GM12878 (cell line): ENCODE data around the gene SCAANT1. TPM values are rescaled to one million over a fixed set of nuclear protein-coding genes. Genes with fewer than 3 reads are reported as not detected.

Experiments
- ASH2L ChIP-seq: fragments of 300-600, 200-600 bp; sonication (generic); IDR thresholded peaks from 2 replicates; pipeline ENCODE4 v1.6.1; 2017; ENCODE audit warnings: low read depth, mild to moderate bottlenecking, borderline replicate concordance
- BHLHE40 ChIP-seq, 2 experiments: fragments of 450-650 bp in 1 of 2; IDR thresholded peaks; 2 replicates each; pipeline ENCODE4 v1.6.1; 2011 to 2017; ENCODE audit warnings: low read depth in 2 of 2, borderline replicate concordance in 1 of 2, improper control_type of control experiment in 1 of 2, low read length in 1 of 2, mild to moderate bottlenecking in 1 of 2
- CBX3 ChIP-seq: fragments of 200-600 bp; sonication (generic); IDR thresholded peaks from 2 replicates; pipeline ENCODE4 v1.6.1; 2016; ENCODE audit warnings: low read depth, borderline replicate concordance
- CHD2 ChIP-seq: IDR thresholded peaks from 2 replicates; pipeline ENCODE4 v1.6.1; 2011; ENCODE audit warnings: low read depth, low read length, improper control_type of control experiment, borderline replicate concordance
- E2F4 ChIP-seq: IDR thresholded peaks from 2 replicates; pipeline ENCODE4 v1.6.1; 2012; ENCODE audit warnings: low read depth, low read length, improper control_type of control experiment
- FOXM1 ChIP-seq: IDR thresholded peaks from 2 replicates; pipeline ENCODE4 v1.6.1; 2012; ENCODE audit warnings: low read depth, mild to moderate bottlenecking, inconsistent platforms, low read length, moderate library complexity
- GABPA ChIP-seq: IDR thresholded peaks from 2 replicates; pipeline ENCODE4 v1.6.1; 2014; ENCODE audit warnings: antibody characterized with exemption, low read depth, mild to moderate bottlenecking, inconsistent platforms
- IRF5 ChIP-seq: fragments of 450-650 bp; IDR thresholded peaks from 2 replicates; pipeline ENCODE4 v1.6.1; 2017; ENCODE audit warnings: borderline replicate concordance
- RB1 ChIP-seq: fragments of 450-650 bp; formaldehyde crosslinking; IDR thresholded peaks from 2 replicates; pipeline ENCODE4 v1.6.1; 2017; ENCODE audit warnings: mild to moderate bottlenecking, borderline replicate concordance
- RCOR1 ChIP-seq: conservative IDR thresholded peaks from 2 replicates; pipeline ENCODE4 v1.6.1; 2012; ENCODE audit warnings: low read depth, low read length, improper control_type of control experiment
- SIN3A ChIP-seq: IDR thresholded peaks from 2 replicates; pipeline ENCODE4 v1.6.1; 2012; ENCODE audit warnings: low read depth, low read length, improper control_type of control experiment
- SIX5 ChIP-seq: IDR thresholded peaks from 2 replicates; pipeline ENCODE4 v1.6.1; 2011; ENCODE audit warnings: mild to moderate bottlenecking, low read depth, low read length, moderate library complexity; ENCODE audit not compliant: severe bottlenecking
- SKIL ChIP-seq: fragments of 450-650 bp; IDR thresholded peaks from 2 replicates; pipeline ENCODE4 v1.6.1; 2017; ENCODE audit warnings: mild to moderate bottlenecking, low read depth, inconsistent platforms; ENCODE audit not compliant: poor library complexity, severe bottlenecking
- TBL1XR1 ChIP-seq: IDR thresholded peaks from 2 replicates; pipeline ENCODE4 v1.6.1; 2012; ENCODE audit warnings: low read depth, low read length, improper control_type of control experiment
- USF2 ChIP-seq: IDR thresholded peaks from 2 replicates; pipeline ENCODE4 v1.6.1; 2011; ENCODE audit warnings: low read depth, low read length, improper control_type of control experiment, borderline replicate concordance
- YY1 ChIP-seq: IDR thresholded peaks from 2 replicates; pipeline ENCODE4 v1.6.1; 2011; ENCODE audit warnings: low read depth, mild to moderate bottlenecking, low read length
- ZNF592 ChIP-seq: fragments of 450-650 bp; IDR thresholded peaks from 2 replicates; pipeline ENCODE4 v1.6.1; 2017; ENCODE audit warnings: mild to moderate bottlenecking, moderate library complexity
- polyA plus RNA-seq, 11 experiments: library from polyadenylated mRNA; depleted of rRNA in 4 of 11; unstranded in 6 of 11; stranded (reverse) in 5 of 11; fragments of >200 nt; fragmentation: Nextera tagmentation in 4 of 11; fragmentation: Illumina TruSeq in 1 of 11; extraction: Ambion mirVana in 4 of 11; extraction: Trizol in 1 of 11; gene quantifications; 1 replicate in 1 of 11; 2 replicates in 10 of 11; pipeline versions ENCODE4 v1.2.1 to v1.2.3, GENCODE V29; 2011 to 2016; ENCODE audit warnings: inconsistent platforms in 2 of 11, missing spikeins in 2 of 11, low read depth in 1 of 11
- total RNA-seq, 4 experiments: library from RNA; depleted of rRNA in 3 of 4; stranded (reverse); fragments of >200 nt in 3 of 4; fragmentation: Illumina TruSeq in 1 of 4; extraction: Trizol in 1 of 4; gene quantifications; 2 replicates each; pipeline versions ENCODE4 v1.2.1 to v1.2.3, GENCODE V29; 2013 to 2021

Gene SCAANT1
- total and polyA plus RNA-seq, 10 of the 15 experiments (the other 5 are each of a cell fraction or from before 2014, with no cell fraction given): 0.60 to 1.7 (median 0.95) TPM; not detected in 6

- no peak for TF ChIP-seq E2F4
- no peak for TF ChIP-seq TBL1XR1
- TF ChIP-seq USF2: no peak
- no peak for TF ChIP-seq CBX3
- TF ChIP-seq SKIL: no peak
- TF ChIP-seq RB1: peak; percentile 87
- no peak for TF ChIP-seq CHD2
- TF ChIP-seq RCOR1: no peak
- TF ChIP-seq FOXM1: no peak
- no peak for TF ChIP-seq IRF5
- no peak for TF ChIP-seq SIN3A
- TF ChIP-seq BHLHE40 (IDR thresholded peaks at IDR 0.05; ENCODE audit: borderline replicate concordance in 1 of 2, low read depth in 2 of 2, low read length in 1 of 2): peak in 1 of 2 experiments; percentile 76; a peak in 2 of 4 replicates
- peak; percentile 51; the same call in 1 of the 2 replicates for TF ChIP-seq YY1
- no peak; the same call in 1 of the 2 replicates for TF ChIP-seq ASH2L
- TF ChIP-seq GABPA: no peak
- TF ChIP-seq SIX5: no peak
- no peak for TF ChIP-seq ZNF592
These were observed 48.8 kb downstream of the SCAANT1 start, which contains the start of the genes ATXN7 and THOC7 (continued) for GRCh38 chr3:63863150-63864007.
